HEK293 (cell line): ENCODE data around the gene ZCCHC3.

Experiments
- CTCF ChIA-PET: fragments of 350-600 bp; formaldehyde crosslinking; extraction: SDS; loops from one replicate; lab custom pipeline; 2021; ENCODE audit warnings: antibody characterized with exemption; lab: Yijun Ruan, JAX
- POLR2A ChIA-PET: fragments of 300-600 bp; formaldehyde crosslinking; extraction: SDS; loops from one replicate; lab custom pipeline; 2020; ENCODE audit warnings: antibody characterized with exemption, inconsistent platforms; lab: Yijun Ruan, JAX
- H3K27ac ChIP-seq: fragments of 200-500 bp; sonication (Bioruptor generic); 2 replicates; pipeline ENCODE4 v1.5.1; 2014; ENCODE audit warnings: low read depth, low read length, control low read depth, inconsistent platforms; ENCODE audit errors: extremely low read depth
- H3K36me3 ChIP-seq, 2 experiments: fragments of 200-500 bp in 1 of 2; sonication (Bioruptor generic) in 1 of 2; 1 replicate in 1 of 2; 2 replicates in 1 of 2; pipeline ENCODE4 v1.5.1; 2014 to 2017; ENCODE audit warnings: inconsistent platforms in 2 of 2, low read length in 2 of 2; ENCODE audit not compliant: control insufficient read depth in 2 of 2, insufficient read depth in 1 of 2
- H3K4me1 ChIP-seq: fragments of 200-500 bp; sonication (Bioruptor generic); 2 replicates; pipeline ENCODE4 v1.5.1; 2014; ENCODE audit warnings: mild to moderate bottlenecking, low read length, inconsistent platforms; ENCODE audit not compliant: control insufficient read depth, insufficient read depth
- H3K4me3 ChIP-seq: 2 replicates; pipeline ENCODE4 v1.5.1; 2011; ENCODE audit warnings: low read depth, mild to moderate bottlenecking, control low read depth, low read length, moderate library complexity
- H3K9me3 ChIP-seq: fragments of 200-500 bp; sonication (Bioruptor generic); 2 replicates; pipeline ENCODE4 v1.5.1; 2014; ENCODE audit warnings: low read depth, low read length, inconsistent platforms; ENCODE audit not compliant: control insufficient read depth, insufficient read depth
- SP2 ChIP-seq: fragments of 450-650 bp; formaldehyde crosslinking; IDR thresholded peaks from 2 replicates; pipeline ENCODE4 v1.5.1; 2016; ENCODE audit warnings: missing biosample characterization, missing genetic modification characterization
- SP7 ChIP-seq: fragments of 450-650 bp; formaldehyde crosslinking; IDR thresholded peaks from 2 replicates; pipeline ENCODE4 v1.5.1; 2016; ENCODE audit warnings: missing biosample characterization, missing genetic modification characterization
- TCF7L2 ChIP-seq: IDR thresholded peaks from 2 replicates; pipeline ENCODE4 v1.6.1; 2011; ENCODE audit warnings: low read depth, mild to moderate bottlenecking, inconsistent platforms, low read length, moderate library complexity, borderline replicate concordance
- YY2 ChIP-seq: fragments of 450-650 bp; formaldehyde crosslinking; IDR thresholded peaks from 2 replicates; pipeline ENCODE4 v1.5.1; 2016; ENCODE audit warnings: missing biosample characterization, missing genetic modification characterization
- ZBTB10 ChIP-seq: fragments of 450-650 bp; formaldehyde crosslinking; IDR thresholded peaks from 2 replicates; pipeline ENCODE4 v1.5.1; 2016; ENCODE audit warnings: missing biosample characterization, missing genetic modification characterization
- ZFP37 ChIP-seq: fragments of 450-650 bp; formaldehyde crosslinking; IDR thresholded peaks from 2 replicates; pipeline ENCODE4 v1.5.1; 2016; ENCODE audit warnings: missing biosample characterization, missing genetic modification characterization
- ZNF175 ChIP-seq: fragments of 450-650 bp; formaldehyde crosslinking; IDR thresholded peaks from 2 replicates; pipeline ENCODE4 v1.5.1; 2016; ENCODE audit warnings: missing biosample characterization, missing genetic modification characterization
- ZNF266 ChIP-seq: fragments of 450-650 bp; formaldehyde crosslinking; IDR thresholded peaks from 2 replicates; pipeline ENCODE4 v1.5.1; 2016; ENCODE audit warnings: missing biosample characterization, missing genetic modification characterization, low read depth
- ZNF433 ChIP-seq: fragments of 450-650 bp; formaldehyde crosslinking; IDR thresholded peaks from 2 replicates; pipeline ENCODE4 v1.5.1; 2016; ENCODE audit warnings: missing biosample characterization, missing genetic modification characterization, low read depth
- ZNF530 ChIP-seq: fragments of 450-650 bp; formaldehyde crosslinking; IDR thresholded peaks from 2 replicates; pipeline ENCODE4 v1.5.1; 2016; ENCODE audit warnings: low read depth, missing biosample characterization, missing genetic modification characterization
- ZNF624 ChIP-seq: fragments of 450-650 bp; formaldehyde crosslinking; IDR thresholded peaks from 2 replicates; pipeline ENCODE4 v1.5.1; 2017; ENCODE audit warnings: missing biosample characterization, missing genetic modification characterization
- ZNF670 ChIP-seq: fragments of 450-650 bp; formaldehyde crosslinking; IDR thresholded peaks from 2 replicates; pipeline ENCODE4 v1.5.1; 2016; ENCODE audit warnings: missing biosample characterization, missing genetic modification characterization, low read depth
- TF ChIP-seq, protein P1 (sequence below): fragments of 450-650 bp; formaldehyde crosslinking; IDR thresholded peaks from 2 replicates; pipeline ENCODE4 v1.5.1; 2016; ENCODE audit warnings: missing biosample characterization, missing genetic modification characterization

Gene ZCCHC3

DNA sequence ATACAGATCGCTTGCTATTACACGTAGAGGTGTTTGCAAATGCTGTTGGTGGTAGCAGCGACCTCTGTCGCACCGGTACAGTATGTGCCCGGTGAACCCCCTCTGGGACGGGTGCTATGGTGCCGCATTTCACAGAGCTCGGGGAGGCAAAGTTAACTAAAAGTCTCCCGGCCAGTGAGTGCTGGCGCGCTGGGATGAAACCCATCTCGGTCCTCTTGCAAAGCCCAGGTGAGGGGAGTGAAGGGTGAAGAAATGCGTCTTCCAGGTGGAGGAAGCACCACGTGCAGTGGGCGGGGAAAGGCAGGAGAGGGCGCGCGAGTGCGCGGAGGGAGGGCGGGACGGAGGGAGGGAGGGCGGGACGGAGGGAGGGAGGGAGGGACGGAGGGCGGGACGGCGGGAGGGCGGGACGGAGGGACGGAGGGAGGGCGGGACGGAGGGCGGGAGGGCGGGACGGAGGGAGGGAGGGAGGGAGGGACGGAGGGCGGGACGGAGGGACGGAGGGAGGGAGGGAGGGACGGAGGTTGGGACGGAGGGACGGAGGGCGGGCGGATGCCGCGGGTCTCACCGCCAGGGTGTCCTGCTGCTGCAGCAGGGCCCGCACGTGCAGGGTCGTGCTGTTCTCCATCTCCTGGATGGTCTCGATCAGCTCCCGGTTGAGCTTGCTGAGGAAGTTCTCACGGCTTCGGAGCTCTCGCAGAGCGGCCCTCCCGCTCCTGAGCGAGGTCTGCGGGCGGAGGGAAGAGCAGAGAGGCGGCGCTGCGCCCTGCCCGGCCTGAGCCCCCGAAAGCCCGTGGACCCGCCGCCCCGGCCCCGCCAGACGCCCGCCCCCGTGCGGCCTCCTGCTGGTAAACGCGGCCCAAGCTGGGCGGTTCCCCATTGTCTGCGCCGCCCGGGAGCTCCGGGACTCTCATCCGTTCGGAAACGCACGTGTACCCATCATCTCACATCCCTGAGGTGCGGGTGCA is 18.5 kb upstream of the ZCCHC3 start:
- no peaks in the 10 kb centered on the region for H3K9me3 ChIP-seq
- H3K4me1 ChIP-seq, result no peaks in the 10 kb centered on the region
- H3K4me3 ChIP-seq, result no peak overlapping the region
- no peak overlapping the region for H3K27ac ChIP-seq
- H3K36me3 ChIP-seq, result peaks cover 15 to 45% of the 10 kb centered on the region in 2 experiments; a peak in 2 of 3 replicates
- CTCF ChIA-PET, result interaction anchor here (1.6 to 1.9 kb wide), 2 partner anchors 10 to 51 kb away, joined by 3 to 5 read pairs; no protein-coding TSS in a partner anchor
- POLR2A ChIA-PET, result no interaction called here
- TF ChIP-seq SP2 (tag by site-specific recombination), result no peak

DNA sequence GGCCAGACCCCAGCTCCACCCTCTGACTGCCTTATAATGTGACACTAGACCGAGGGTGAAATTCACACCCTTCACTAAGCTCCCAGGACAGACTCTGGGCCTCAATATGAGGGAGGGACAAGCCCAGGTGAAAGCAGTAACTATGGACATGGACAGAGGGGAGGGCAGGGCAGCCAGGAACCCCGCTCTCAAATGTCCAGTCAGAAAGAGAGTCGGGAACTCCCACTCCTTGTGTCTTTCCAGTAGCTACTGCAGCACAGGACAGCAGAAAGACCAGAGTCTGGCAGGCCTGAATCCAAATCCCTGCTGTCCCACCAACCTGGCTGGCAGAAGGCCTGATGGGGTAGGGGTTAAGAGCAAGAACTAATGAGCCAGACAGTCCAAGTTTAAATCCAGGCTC is 13.2 kb upstream of the ZCCHC3 start:
- H3K4me1 ChIP-seq, result no peaks in the 10 kb centered on the region
- ChIA-PET CTCF (interaction anchor here (1.1 to 2.7 kb wide), 2 partner anchors 16 to 18 kb away, joined by 3 to 7 read pairs; no protein-coding TSS in a partner anchor), POLR2A (interaction anchor here (0.5 kb wide), 1 partner anchor 426 kb away, joined by 6 read pairs; no protein-coding TSS in a partner anchor)
- H3K4me3 ChIP-seq, result no peak overlapping the region
- TF ChIP-seq ZNF433 (tag by site-specific recombination) (no peak), SP7 (tag by site-specific recombination) (no peak), TCF7L2 (no peak), ZNF266 (tag by site-specific recombination) (no peak), YY2 (tag by site-specific recombination) (no peak), ZBTB10 (tag by site-specific recombination) (no peak), ZNF670 (tag by site-specific recombination) (no peak), ZFP37 (tag by site-specific recombination) (no peak), ZNF624 (tag by site-specific recombination) (no peak)
- TF ChIP-seq, protein P1, sequence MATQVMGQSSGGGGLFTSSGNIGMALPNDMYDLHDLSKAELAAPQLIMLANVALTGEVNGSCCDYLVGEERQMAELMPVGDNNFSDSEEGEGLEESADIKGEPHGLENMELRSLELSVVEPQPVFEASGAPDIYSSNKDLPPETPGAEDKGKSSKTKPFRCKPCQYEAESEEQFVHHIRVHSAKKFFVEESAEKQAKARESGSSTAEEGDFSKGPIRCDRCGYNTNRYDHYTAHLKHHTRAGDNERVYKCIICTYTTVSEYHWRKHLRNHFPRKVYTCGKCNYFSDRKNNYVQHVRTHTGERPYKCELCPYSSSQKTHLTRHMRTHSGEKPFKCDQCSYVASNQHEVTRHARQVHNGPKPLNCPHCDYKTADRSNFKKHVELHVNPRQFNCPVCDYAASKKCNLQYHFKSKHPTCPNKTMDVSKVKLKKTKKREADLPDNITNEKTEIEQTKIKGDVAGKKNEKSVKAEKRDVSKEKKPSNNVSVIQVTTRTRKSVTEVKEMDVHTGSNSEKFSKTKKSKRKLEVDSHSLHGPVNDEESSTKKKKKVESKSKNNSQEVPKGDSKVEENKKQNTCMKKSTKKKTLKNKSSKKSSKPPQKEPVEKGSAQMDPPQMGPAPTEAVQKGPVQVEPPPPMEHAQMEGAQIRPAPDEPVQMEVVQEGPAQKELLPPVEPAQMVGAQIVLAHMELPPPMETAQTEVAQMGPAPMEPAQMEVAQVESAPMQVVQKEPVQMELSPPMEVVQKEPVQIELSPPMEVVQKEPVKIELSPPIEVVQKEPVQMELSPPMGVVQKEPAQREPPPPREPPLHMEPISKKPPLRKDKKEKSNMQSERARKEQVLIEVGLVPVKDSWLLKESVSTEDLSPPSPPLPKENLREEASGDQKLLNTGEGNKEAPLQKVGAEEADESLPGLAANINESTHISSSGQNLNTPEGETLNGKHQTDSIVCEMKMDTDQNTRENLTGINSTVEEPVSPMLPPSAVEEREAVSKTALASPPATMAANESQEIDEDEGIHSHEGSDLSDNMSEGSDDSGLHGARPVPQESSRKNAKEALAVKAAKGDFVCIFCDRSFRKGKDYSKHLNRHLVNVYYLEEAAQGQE, result no peak
- no peak overlapping the region for H3K27ac ChIP-seq
- peaks cover 15 to 24% of the 10 kb centered on the region in 2 experiments; a peak in 2 of 3 replicates for H3K36me3 ChIP-seq
- H3K9me3 ChIP-seq, result no peaks in the 10 kb centered on the region

- H3K4me1 ChIP-seq, result peaks cover 9% of the 10 kb centered on the region
- TF ChIP-seq ZNF175 (no peak), ZNF530 (tag by site-specific recombination) (no peak)
- TF ChIP-seq, all 188 proteins: peak for 0
- Histone ChIP-seq H3K36me3 (peaks cover 8 to 11% of the 10 kb centered on the region in 2 experiments; a peak in 2 of 3 replicates), H3K4me3 (no peak overlapping the region), H3K9me3 (no peaks in the 10 kb centered on the region), H3K27ac (no peak overlapping the region)
- ChIA-PET POLR2A (no interaction called here), CTCF (no interaction called here)
Measured at GRCh38 chr20:286508-286907, 10.9 kb upstream of the ZCCHC3 start.
